ENCODE measurements around the gene BNIPL. TPM values are rescaled to one million over a fixed set of nuclear protein-coding genes. Genes with fewer than 3 reads are reported as not detected.

Gene BNIPL
- total and polyA plus RNA-seq, 2 of the 13 experiments (the other 11 are each of a cell fraction or from before 2014, with no cell fraction given) = 0.40 to 1.1 TPM

GRCh38 chr1:151008244-151009205 is 27.9 kb upstream of the BNIPL start, which contains the start of gene PRUNE1 (continued):
- TF ChIP-seq ARID5B (CRISPR knock-in tag; IDR thresholded peaks at IDR 0.05) (0 out of 2 replicates have a peak, but pooled peaks have one; percentile 7), CREBL2 (CRISPR knock-in tag; IDR thresholded peaks at IDR 0.05; ENCODE audit: borderline replicate concordance) (0 out of 2 replicates have a peak, but pooled peaks have one; percentile 48), ZNF788 (CRISPR knock-in tag; IDR thresholded peaks at IDR 0.05; ENCODE audit: borderline replicate concordance) (0 out of 2 replicates have a peak, but pooled peaks have one; percentile 82), SMC3 (IDR thresholded peaks at IDR 0.05; ENCODE audit: low read length) (no peak), KAT8 (CRISPR knock-in tag; IDR thresholded peaks at IDR 0.05) (0 out of 2 replicates have a peak, but pooled peaks have one; percentile 50), BHLHE40 (IDR thresholded peaks at IDR 0.05; ENCODE audit: low read length) (no peak), ZNF598 (CRISPR knock-in tag; IDR thresholded peaks at IDR 0.05; ENCODE audit: borderline replicate concordance) (peak; percentile 73; the same call in 1 of the 2 replicates), RORA (CRISPR knock-in tag; IDR thresholded peaks at IDR 0.05) (no peak), RFXANK (CRISPR knock-in tag; IDR thresholded peaks at IDR 0.05) (no peak), TBX2 (CRISPR knock-in tag; IDR thresholded peaks at IDR 0.05; ENCODE audit: borderline replicate concordance) (peak; percentile 60; the same call in 1 of the 2 replicates), MAFF (IDR thresholded peaks at IDR 0.05; ENCODE audit: low read depth, low read length) (no peak), ZNF503 (CRISPR knock-in tag; IDR thresholded peaks at IDR 0.05) (peak; percentile 79; the same call in 1 of the 2 replicates), ZNF766 (CRISPR knock-in tag; IDR thresholded peaks at IDR 0.05; ENCODE audit: borderline replicate concordance) (peak; percentile 83; the same call in 1 of the 2 replicates), ZSCAN29 (CRISPR knock-in tag; conservative IDR thresholded peaks at IDR 0.05) (0 out of 2 replicates have a peak, but pooled peaks have one; percentile 58), ATF7 (IDR thresholded peaks at IDR 0.05) (no peak), ATF7 (CRISPR knock-in tag; IDR thresholded peaks at IDR 0.05) (no peak), ZKSCAN5 (CRISPR knock-in tag; IDR thresholded peaks at IDR 0.05) (no peak), CHCHD3 (CRISPR knock-in tag; IDR thresholded peaks at IDR 0.05) (no peak), ZNF496 (CRISPR knock-in tag; IDR thresholded peaks at IDR 0.05; ENCODE audit: insufficient replicate concordance) (no peak), ZBTB10 (CRISPR knock-in tag; IDR thresholded peaks at IDR 0.05; ENCODE audit: borderline replicate concordance) (no peak), MIER2 (CRISPR knock-in tag; IDR thresholded peaks at IDR 0.05) (no peak)
